DOHH2 (cell line): ENCODE data around the gene LAMA2.

Source experiments
- CTCF ChIP-seq: fragments of 200-600 bp; sonication (generic); IDR thresholded peaks from one replicate; pipeline ENCODE4 v1.5.1; 2014; ENCODE audit warnings: antibody characterized with exemption, mild to moderate bottlenecking, low read depth, low read length; ENCODE audit not compliant: poor library complexity, severe bottlenecking
- EZH2phosphoT487 ChIP-seq: fragments of 200-600 bp; sonication (generic); IDR thresholded peaks from 2 replicates; pipeline ENCODE4 v1.6.1; 2017; ENCODE audit warnings: borderline replicate concordance, mild to moderate bottlenecking, antibody characterized with exemption, low read length, moderate library complexity, mixed read lengths

GRCh38 chr6:129242546-129242945 lies 359.6 kb downstream of the LAMA2 start:
- no peak for TF ChIP-seq CTCF
- TF ChIP-seq EZH2phosphoT487, result no peak
